ENCODE data around the gene PSMD6. TPM values are rescaled to one million over a fixed set of nuclear protein-coding genes. Genes with fewer than 3 reads are reported as not detected.

The PSMD6 gene
- total RNA-seq (100 to 1,000 TPM; 134 to 136 TPM), polyA plus RNA-seq (117 TPM)

DNA sequence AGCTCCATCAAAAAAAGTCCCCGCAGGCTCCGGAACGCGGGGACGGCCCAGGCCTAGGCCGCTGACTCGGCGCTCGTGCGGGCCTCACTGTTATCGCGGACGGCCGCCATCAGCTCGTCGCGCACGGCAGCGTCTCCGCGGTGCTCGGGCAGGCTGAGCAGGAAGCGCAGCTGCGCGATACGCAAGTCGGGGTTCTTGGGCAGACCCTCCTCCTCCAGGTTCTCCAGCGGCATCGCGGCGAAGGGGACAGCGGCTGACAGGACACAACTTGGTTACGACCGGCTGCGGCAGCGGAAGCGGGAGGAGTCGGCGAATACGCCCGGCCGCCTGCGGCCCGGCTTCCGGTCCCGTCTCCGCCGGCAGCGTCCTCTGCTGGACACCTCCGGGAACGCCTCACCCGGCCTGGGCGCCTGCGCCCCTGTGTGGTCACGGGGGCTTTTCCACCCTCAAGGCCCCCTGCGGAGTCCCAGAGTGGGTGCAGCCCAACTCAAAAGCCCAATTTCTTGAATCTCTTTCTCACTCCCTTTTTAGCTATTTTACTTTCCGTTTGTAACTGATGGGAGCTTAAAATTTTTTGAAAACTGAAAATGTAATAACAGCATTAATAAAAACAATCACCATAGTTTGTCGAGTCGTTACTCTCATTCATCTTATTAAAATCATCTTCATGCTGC is at the start of gene PSMD6:
PSMD6 (minus strand) TSS at position 308 of the 674 bp plus-strand sequence; CDS start at position 233, 75 bp downstream.
- Histone ChIP-seq H3K4me3 (ENCODE audit: low read length) (peak within 1 kb of the TSS; percentile 91), H3K9me3 (ENCODE audit: low read length) (no peaks in the 10 kb centered on the region), H3K27me3 (ENCODE audit: insufficient read depth, low read length, poor library complexity, severe bottlenecking) (no peaks in the 10 kb centered on the region), H3K4me1 (ENCODE audit: insufficient read depth, low read length) (peaks cover 27% of the 10 kb centered on the region), H3K36me3 (ENCODE audit: insufficient read depth, low read length) (peaks cover 19% of the 10 kb centered on the region), H3K27ac (ENCODE audit: low read depth, low read length) (peak within 1 kb of the TSS; percentile 78)
- Mint-ChIP-seq H3K27me3 (peaks cover 10 to 15% of the 10 kb centered on the region in 2 donors), H3K27ac (peak within 1 kb of the TSS; percentile 61 to 97 (median 90)), H3K4me3 (peak within 1 kb of the TSS; percentile 85 to 95 (median 88)), H3K36me3 (peaks cover 0 to 39% (median 6%) of the 10 kb centered on the region in 3 donors), H3K9me3 (no peaks in the 10 kb centered on the region), H3K4me1 (peaks cover 27 to 42% (median 36%) of the 10 kb centered on the region in 3 donors)
- ChIA-PET CTCF (interaction anchor here (0.6 to 4.4 kb wide), 24 partner anchors 8 to 165 kb away, joined by 3 to 42 read pairs (median 6); partner anchors contain the start of genes ATXN7, SCAANT1 and THOC7), POLR2A (interaction anchor here (0.6 to 1.9 kb wide), 5 partner anchors 11 to 160 kb away, joined by 3 to 6 read pairs (median 3); partner anchors contain the start of genes ATXN7 and THOC7)
- peak; percentile 88 to 96 (median 91) for DNase-seq

DNA sequence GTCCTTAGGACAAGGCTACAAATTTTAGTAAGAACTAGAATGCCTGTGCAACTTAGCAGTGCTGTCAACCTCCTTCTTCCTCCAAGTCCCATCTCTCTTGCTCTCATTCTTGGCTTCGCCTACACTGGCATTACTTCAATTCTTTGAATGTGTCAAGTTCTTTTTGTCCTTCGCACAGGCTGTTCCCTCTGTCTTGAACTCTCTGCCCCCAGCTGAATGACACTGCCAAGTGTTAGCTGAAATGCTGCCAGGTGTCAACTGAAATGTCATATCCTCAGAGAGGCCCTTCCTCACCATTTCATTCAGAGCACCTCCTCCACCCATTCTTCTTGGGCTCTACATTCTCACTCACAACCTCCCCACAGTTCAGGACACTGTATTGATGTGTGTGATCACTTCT is 48.8 kb upstream of the PSMD6 start:
- no peaks in the 10 kb centered on the region for H3K36me3 Mint-ChIP-seq
- H3K9me3 ChIP-seq (ENCODE audit: low read length): no peaks in the 10 kb centered on the region
- POLR2A ChIA-PET: no interaction called here
- H3K4me1 ChIP-seq (ENCODE audit: insufficient read depth, low read length): no peaks in the 10 kb centered on the region
- peaks cover 16 to 69% of the 10 kb centered on the region in 2 donors for H3K27me3 Mint-ChIP-seq
- no peaks in the 10 kb centered on the region for H3K36me3 ChIP-seq (ENCODE audit: insufficient read depth, low read length)
- CTCF ChIA-PET: no interaction called here
- H3K4me3 Mint-ChIP-seq: no peak overlapping the region
- no peak for DNase-seq
- no peaks in the 10 kb centered on the region for H3K9me3 Mint-ChIP-seq
- H3K4me3 ChIP-seq (ENCODE audit: low read length): no peak overlapping the region
- H3K27me3 ChIP-seq (ENCODE audit: insufficient read depth, low read length, poor library complexity, severe bottlenecking): peaks cover 10% of the 10 kb centered on the region
- H3K27ac Mint-ChIP-seq: no peak overlapping the region
- no peak overlapping the region for H3K27ac ChIP-seq (ENCODE audit: low read depth, low read length)
- no peaks in the 10 kb centered on the region for H3K4me1 Mint-ChIP-seq

DNA sequence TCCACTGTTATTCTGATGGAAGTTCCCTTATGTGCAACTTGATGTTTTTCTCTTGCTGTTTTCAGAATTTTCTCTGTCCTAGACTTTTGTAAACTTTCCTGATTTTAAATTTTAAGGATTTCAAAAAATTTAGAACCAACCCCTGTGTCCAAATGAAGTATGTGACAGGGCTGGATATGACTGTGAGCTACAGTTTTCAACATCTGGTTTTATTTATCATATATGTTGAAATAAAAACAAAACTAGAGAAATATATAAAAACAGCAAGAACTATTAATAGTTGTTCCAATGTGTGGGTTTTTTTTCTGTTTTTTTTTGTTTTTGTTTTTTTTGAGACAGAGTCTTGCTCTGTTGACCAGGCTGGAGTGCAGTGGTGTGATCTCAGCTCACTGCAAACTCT is 47.4 kb upstream of the PSMD6 start:
- H3K27me3 Mint-ChIP-seq: peaks cover 16 to 71% of the 10 kb centered on the region in 2 donors
- Histone ChIP-seq H3K27me3 (ENCODE audit: insufficient read depth, low read length, poor library complexity, severe bottlenecking) (peaks cover 10% of the 10 kb centered on the region), H3K9me3 (ENCODE audit: low read length) (no peaks in the 10 kb centered on the region), H3K4me1 (ENCODE audit: insufficient read depth, low read length) (no peaks in the 10 kb centered on the region), H3K4me3 (ENCODE audit: low read length) (no peak overlapping the region), H3K36me3 (ENCODE audit: insufficient read depth, low read length) (no peaks in the 10 kb centered on the region), H3K27ac (ENCODE audit: low read depth, low read length) (no peak overlapping the region)
- POLR2A ChIA-PET: no interaction called here
- DNase-seq: no peak
- no peak overlapping the region for H3K27ac Mint-ChIP-seq
- CTCF ChIA-PET: no interaction called here
- no peaks in the 10 kb centered on the region for H3K9me3 Mint-ChIP-seq
- no peaks in the 10 kb centered on the region for H3K4me1 Mint-ChIP-seq
- H3K4me3 Mint-ChIP-seq: no peak overlapping the region
- no peaks in the 10 kb centered on the region for H3K36me3 Mint-ChIP-seq

DNA sequence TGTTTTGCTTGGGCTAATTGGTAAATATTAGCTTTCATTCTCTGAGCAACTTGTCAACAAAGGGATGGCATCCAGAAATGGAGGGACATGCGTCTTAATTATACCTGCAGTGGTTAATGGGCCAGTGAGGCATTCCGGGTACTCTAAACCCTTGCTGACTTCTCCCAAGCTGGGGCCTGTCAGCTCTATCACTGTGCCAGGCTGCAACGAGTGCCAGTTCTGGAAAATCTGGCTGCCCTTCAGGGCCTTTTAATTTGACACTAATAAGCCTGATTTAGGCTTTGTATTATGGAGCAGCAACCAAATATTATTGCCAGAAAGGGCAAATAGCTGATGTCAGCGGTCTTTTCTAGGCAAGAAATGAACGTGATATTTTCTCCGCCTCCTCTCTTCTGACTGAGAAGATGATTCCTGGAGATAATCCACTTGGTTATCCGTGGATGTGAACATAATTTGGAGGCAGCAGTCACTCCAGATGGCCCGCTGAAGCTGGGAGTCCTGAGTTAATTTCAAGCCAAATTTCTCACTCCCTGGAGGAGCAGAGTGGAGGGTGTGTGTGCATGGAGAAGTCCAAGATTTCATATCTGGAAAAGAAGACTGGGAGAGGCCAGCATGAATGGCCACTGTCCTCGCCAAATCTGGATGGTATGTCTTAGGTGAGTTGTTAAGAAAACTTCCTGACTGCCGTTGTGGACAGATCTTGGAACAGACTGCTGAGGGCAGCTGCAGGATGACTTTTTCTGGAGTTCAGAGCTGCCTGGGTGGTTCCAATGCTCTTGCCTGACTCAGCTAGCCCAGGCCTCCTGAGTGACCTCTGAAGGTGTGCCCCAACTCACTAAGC is 44.4 kb upstream of the PSMD6 start:
- no peak overlapping the region for H3K4me3 ChIP-seq (ENCODE audit: low read length)
- no peaks in the 10 kb centered on the region for H3K9me3 Mint-ChIP-seq
- H3K4me3 Mint-ChIP-seq: no peak overlapping the region
- H3K27me3 Mint-ChIP-seq: peaks cover 10 to 64% of the 10 kb centered on the region in 2 donors
- H3K27ac ChIP-seq (ENCODE audit: low read depth, low read length): no peak overlapping the region
- POLR2A ChIA-PET: no interaction called here
- no peaks in the 10 kb centered on the region for H3K4me1 Mint-ChIP-seq
- peaks cover 4% of the 10 kb centered on the region for H3K27me3 ChIP-seq (ENCODE audit: insufficient read depth, low read length, poor library complexity, severe bottlenecking)
- H3K27ac Mint-ChIP-seq: no peak overlapping the region
- H3K4me1 ChIP-seq (ENCODE audit: insufficient read depth, low read length): no peaks in the 10 kb centered on the region
- no peaks in the 10 kb centered on the region for H3K9me3 ChIP-seq (ENCODE audit: low read length)
- H3K36me3 Mint-ChIP-seq: no peaks in the 10 kb centered on the region
- DNase-seq: no peak
- no peaks in the 10 kb centered on the region for H3K36me3 ChIP-seq (ENCODE audit: insufficient read depth, low read length)
- CTCF ChIA-PET: no interaction called here

DNA sequence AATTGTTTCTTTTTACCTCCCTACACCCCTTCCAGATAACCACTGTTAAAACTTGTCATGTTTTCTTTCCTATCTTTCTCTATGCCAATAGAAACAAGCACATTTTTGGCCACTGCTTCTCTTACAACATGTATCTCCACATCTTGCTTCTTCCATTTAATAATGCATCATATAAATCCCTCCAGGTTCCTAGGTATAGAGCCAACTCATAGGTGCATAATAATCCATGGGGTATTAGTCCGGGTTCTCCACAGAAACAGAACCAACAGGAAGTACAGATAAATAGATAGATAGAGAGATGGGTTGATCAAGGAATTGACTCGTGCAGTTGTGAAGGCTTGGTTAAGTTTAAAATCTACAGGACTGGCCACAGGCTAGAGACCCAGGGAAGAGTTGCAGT is 41.5 kb upstream of the PSMD6 start:
- ChIA-PET POLR2A (no interaction called here), CTCF (no interaction called here)
- no peaks in the 10 kb centered on the region for H3K9me3 Mint-ChIP-seq
- H3K4me3 ChIP-seq (ENCODE audit: low read length): no peak overlapping the region
- peaks cover 4 to 47% of the 10 kb centered on the region in 2 donors for H3K27me3 Mint-ChIP-seq
- no peaks in the 10 kb centered on the region for H3K36me3 Mint-ChIP-seq
- no peak overlapping the region for H3K27ac Mint-ChIP-seq
- H3K27me3 ChIP-seq (ENCODE audit: insufficient read depth, low read length, poor library complexity, severe bottlenecking): no peaks in the 10 kb centered on the region
- no peaks in the 10 kb centered on the region for H3K4me1 Mint-ChIP-seq
- H3K4me1 ChIP-seq (ENCODE audit: insufficient read depth, low read length): no peaks in the 10 kb centered on the region
- H3K27ac ChIP-seq (ENCODE audit: low read depth, low read length): no peak overlapping the region
- no peak overlapping the region for H3K4me3 Mint-ChIP-seq
- H3K9me3 ChIP-seq (ENCODE audit: low read length): no peaks in the 10 kb centered on the region
- no peak for DNase-seq
- H3K36me3 ChIP-seq (ENCODE audit: insufficient read depth, low read length): no peaks in the 10 kb centered on the region

DNA sequence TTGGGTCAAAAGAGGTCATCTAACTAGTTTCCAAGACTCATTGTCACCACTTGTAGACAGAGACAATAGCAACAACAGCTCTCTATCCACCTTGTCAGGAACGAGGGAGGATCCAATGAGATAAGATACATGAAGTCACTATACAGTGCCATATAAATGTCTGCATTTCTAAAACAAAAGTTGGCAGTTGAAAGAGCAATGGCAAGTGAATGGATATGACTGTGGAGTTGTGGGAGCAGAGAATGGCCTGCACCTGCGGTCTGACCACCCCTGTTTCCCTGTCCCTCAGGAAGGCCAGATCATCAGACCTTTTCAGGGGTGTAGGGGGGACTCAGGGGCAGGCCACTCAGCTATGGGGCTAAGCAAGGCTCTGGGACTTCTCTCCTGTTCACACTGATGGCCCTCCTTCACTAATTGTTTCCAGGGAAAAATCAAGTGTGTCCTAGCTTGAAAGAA is 40.7 kb upstream of the PSMD6 start:
- Histone ChIP-seq H3K4me3 (ENCODE audit: low read length) (no peak overlapping the region), H3K4me1 (ENCODE audit: insufficient read depth, low read length) (no peaks in the 10 kb centered on the region), H3K9me3 (ENCODE audit: low read length) (no peaks in the 10 kb centered on the region), H3K36me3 (ENCODE audit: insufficient read depth, low read length) (no peaks in the 10 kb centered on the region), H3K27me3 (ENCODE audit: insufficient read depth, low read length, poor library complexity, severe bottlenecking) (no peaks in the 10 kb centered on the region), H3K27ac (ENCODE audit: low read depth, low read length) (no peak overlapping the region)
- Mint-ChIP-seq H3K27ac (no peak overlapping the region), H3K4me1 (no peaks in the 10 kb centered on the region), H3K36me3 (no peaks in the 10 kb centered on the region), H3K27me3 (peaks cover 2 to 45% of the 10 kb centered on the region in 2 donors), H3K9me3 (no peaks in the 10 kb centered on the region), H3K4me3 (no peak overlapping the region)
- CTCF ChIA-PET: no interaction called here
- no peak for DNase-seq
- POLR2A ChIA-PET: no interaction called here

DNA sequence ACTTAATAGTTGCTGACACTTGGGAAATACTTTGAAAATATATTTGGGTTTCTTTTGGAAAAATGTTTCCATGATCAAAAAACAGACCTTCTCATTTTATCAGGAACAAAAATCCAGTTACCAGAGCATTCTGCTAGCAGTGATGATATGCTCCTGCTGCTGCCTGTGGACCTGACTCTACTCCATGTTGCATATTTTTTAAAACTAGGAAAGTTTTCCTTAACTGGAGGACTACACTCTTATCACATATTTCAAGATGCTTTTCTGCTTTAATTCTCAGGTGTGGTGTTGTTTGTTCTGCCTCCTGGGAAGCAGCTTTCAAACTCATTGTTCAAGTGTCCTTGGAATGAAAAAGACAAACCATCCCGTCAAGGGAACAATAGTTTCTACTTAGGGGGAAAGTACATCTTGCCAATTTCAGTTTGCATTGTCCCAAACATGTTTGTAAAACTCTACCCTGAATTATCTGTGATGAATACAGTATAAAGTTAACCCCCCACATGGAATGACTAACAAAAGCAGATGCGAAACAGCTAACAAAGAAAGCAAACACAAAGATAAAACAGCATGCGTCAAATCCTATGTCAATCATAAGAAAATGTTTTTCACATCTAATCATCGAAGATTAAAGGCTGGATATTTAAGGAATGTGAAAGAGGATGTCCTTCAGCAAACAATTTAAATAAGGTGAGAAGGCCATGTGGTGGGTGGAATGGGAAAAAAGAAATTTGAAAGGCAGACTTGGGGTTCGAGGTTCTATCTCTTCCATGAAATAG is 40.1 kb upstream of the PSMD6 start:
- no peak overlapping the region for H3K27ac ChIP-seq (ENCODE audit: low read depth, low read length)
- Mint-ChIP-seq H3K27me3 (peaks cover 2 to 42% of the 10 kb centered on the region in 2 donors), H3K4me3 (no peak overlapping the region), H3K9me3 (no peaks in the 10 kb centered on the region), H3K36me3 (no peaks in the 10 kb centered on the region), H3K4me1 (no peaks in the 10 kb centered on the region), H3K27ac (no peak overlapping the region)
- no peaks in the 10 kb centered on the region for H3K9me3 ChIP-seq (ENCODE audit: low read length)
- no peak for DNase-seq
- no peaks in the 10 kb centered on the region for H3K36me3 ChIP-seq (ENCODE audit: insufficient read depth, low read length)
- H3K27me3 ChIP-seq (ENCODE audit: insufficient read depth, low read length, poor library complexity, severe bottlenecking): no peaks in the 10 kb centered on the region
- ChIA-PET CTCF (no interaction called here), POLR2A (no interaction called here)
- H3K4me1 ChIP-seq (ENCODE audit: insufficient read depth, low read length): no peaks in the 10 kb centered on the region
- H3K4me3 ChIP-seq (ENCODE audit: low read length): no peak overlapping the region

DNA sequence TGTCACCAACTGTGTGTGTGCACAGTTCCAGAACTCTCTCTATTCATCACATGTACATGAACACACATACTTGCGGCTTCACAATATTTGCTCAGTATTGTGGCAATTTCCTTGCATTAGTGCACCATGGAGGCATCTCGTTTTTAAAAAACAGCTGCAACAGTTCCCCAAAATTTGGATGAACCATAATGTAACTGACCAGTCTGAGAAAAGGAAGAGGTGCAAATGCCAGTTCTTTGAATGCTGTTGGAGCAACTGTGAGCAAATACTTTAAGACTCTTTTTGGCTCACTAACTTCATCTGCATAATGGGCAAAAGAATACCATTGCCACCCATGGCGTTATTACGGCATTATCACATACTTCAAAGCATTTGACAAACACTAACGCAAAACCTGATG is 38.3 kb upstream of the PSMD6 start:
- CTCF ChIA-PET: no interaction called here

More for the DNA sequence above, 38.3 kb upstream of the PSMD6 start:
- DNase-seq: no peak
- Histone ChIP-seq H3K9me3 (ENCODE audit: low read length) (no peaks in the 10 kb centered on the region), H3K4me1 (ENCODE audit: insufficient read depth, low read length) (no peaks in the 10 kb centered on the region), H3K4me3 (ENCODE audit: low read length) (no peak overlapping the region), H3K27me3 (ENCODE audit: insufficient read depth, low read length, poor library complexity, severe bottlenecking) (peaks cover 4% of the 10 kb centered on the region), H3K36me3 (ENCODE audit: insufficient read depth, low read length) (no peaks in the 10 kb centered on the region), H3K27ac (ENCODE audit: low read depth, low read length) (no peak overlapping the region)
- POLR2A ChIA-PET: no interaction called here
- H3K36me3 Mint-ChIP-seq: no peaks in the 10 kb centered on the region
- no peaks in the 10 kb centered on the region for H3K4me1 Mint-ChIP-seq
- no peak overlapping the region for H3K27ac Mint-ChIP-seq
- no peak overlapping the region for H3K4me3 Mint-ChIP-seq
- H3K9me3 Mint-ChIP-seq: no peaks in the 10 kb centered on the region
- H3K27me3 Mint-ChIP-seq: peaks cover 6 to 46% of the 10 kb centered on the region in 2 donors

Data from CD8-positive, alpha-beta memory T cell (primary cell).